22Rv1 (cell line): ENCODE measurements around the gene CDNF.
"Not testable (repeated sequence)": the region's sequence is repeated elsewhere in the genome, so short reads cannot be mapped to it uniquely, and the experiment has no call there.

Source experiments
- H3K27ac ChIP-seq: fragments of 450-650 bp; 2 replicates; pipeline ENCODE4 v1.5.1; 2017
- CTCF ChIP-seq: fragments of 450-650 bp; IDR thresholded peaks from 2 replicates; pipeline ENCODE4 v1.5.1; 2017; ENCODE audit warnings: mild to moderate bottlenecking
- ZFX ChIP-seq: fragments of 450-650 bp; IDR thresholded peaks from 2 replicates; pipeline ENCODE4 v1.6.1; 2017; ENCODE audit warnings: antibody characterized with exemption, borderline replicate concordance

CDNF gene

GRCh38 chr10:14876764-14877163, 38.9 kb upstream of the CDNF start:
- H3K27ac ChIP-seq: no peak overlapping the region; the same call in 1 of the 2 replicates
- TF ChIP-seq CTCF (no peak), ZFX (no peak)

GRCh38 chr10:14875941-14876340, 38.1 kb upstream of the CDNF start:
- no peak for TF ChIP-seq CTCF
- no peak for TF ChIP-seq ZFX
- no peak overlapping the region; the same call in 1 of the 2 replicates for H3K27ac ChIP-seq

- TF ChIP-seq CTCF (no peak), ZFX (no peak)
- no peak overlapping the region for H3K27ac ChIP-seq
Measured at GRCh38 chr10:14873090-14873760, 35.4 kb upstream of the CDNF start.

GRCh38 chr10:14864871-14865270, 27.0 kb upstream of the CDNF start:
- H3K27ac ChIP-seq: not testable (repeated sequence)

- not testable (repeated sequence) for H3K27ac ChIP-seq
Measured at GRCh38 chr10:14864466-14864865, 26.6 kb upstream of the CDNF start.

- TF ChIP-seq ZFX (no peak), CTCF (no peak)
- H3K27ac ChIP-seq: no peak overlapping the region
Measured at GRCh38 chr10:14860791-14861190, 23.0 kb upstream of the CDNF start.

- TF ChIP-seq ZFX (no peak), CTCF (no peak)
- H3K27ac ChIP-seq: no peak overlapping the region
Measured at GRCh38 chr10:14859775-14860174, 21.9 kb upstream of the CDNF start.

GRCh38 chr10:14859043-14859442, 21.2 kb upstream of the CDNF start:
- TF ChIP-seq CTCF (no peak), ZFX (no peak)
- H3K27ac ChIP-seq: no peak overlapping the region
